Measurements from ENCODE around the gene SLC12A5.

SLC12A5 gene

DNA sequence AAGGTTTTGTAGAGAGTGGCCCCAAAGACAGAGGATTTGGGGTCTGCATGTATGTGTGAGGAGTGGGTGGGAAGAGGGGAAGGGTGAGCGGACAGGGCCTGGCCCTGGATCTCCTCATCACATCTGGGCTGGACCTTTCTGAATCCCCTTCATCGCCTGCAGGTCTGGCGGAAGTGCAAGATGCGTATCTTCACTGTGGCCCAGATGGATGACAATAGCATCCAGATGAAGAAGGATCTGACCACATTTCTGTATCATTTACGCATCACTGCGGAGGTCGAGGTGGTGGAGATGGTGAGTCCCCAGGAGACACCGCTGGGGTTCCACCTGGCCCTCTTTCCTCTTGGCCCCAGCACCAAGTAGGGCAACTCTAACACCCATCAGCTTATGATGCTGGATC lies 24.4 kb downstream of the SLC12A5 start:
- DNase-seq (ENCODE audit: low spot score) (no peak), FAIRE-seq (no peak)

DNA sequence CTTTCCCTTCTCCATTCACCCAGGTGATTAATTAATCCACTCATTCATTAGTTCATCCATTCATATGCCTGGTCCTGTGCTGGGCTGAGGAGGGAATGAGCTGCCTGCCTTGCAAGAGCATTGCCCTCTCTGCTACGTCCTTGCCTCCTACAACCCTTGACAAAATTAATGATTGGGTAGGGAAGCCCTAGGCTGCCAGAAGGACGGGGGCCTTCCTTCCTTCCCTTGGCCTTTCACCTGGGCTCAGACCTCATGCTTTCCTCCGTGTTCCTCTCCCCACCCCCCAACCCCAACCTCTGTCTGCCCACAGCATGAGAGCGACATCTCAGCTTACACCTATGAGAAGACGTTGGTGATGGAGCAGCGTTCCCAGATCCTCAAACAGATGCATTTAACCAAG lies 25.6 kb downstream of the SLC12A5 start:
- FAIRE-seq (no peak), DNase-seq (ENCODE audit: low spot score) (no peak)

DNA sequence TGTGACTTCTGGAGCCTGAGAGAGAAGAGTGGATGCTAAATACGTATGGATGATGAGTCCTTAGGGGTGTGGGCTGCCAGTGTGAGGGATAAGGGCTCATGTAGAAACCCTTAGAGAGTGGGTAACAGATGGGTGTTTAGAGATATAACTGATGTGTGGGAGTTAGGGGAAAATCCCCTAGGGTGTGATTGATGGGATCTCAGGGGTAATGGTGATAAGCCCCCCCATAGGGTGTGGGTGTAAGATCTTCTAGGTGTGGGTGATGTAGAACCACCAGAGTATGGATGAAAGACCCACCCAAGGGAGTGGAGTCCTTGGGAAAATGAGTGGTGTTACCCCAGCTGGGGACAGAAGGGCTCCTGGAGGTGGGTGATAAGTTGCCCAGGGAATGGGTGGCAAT lies 26.3 kb downstream of the SLC12A5 start:
- DNase-seq (ENCODE audit: low spot score) (no peak), FAIRE-seq (no peak)

DNA sequence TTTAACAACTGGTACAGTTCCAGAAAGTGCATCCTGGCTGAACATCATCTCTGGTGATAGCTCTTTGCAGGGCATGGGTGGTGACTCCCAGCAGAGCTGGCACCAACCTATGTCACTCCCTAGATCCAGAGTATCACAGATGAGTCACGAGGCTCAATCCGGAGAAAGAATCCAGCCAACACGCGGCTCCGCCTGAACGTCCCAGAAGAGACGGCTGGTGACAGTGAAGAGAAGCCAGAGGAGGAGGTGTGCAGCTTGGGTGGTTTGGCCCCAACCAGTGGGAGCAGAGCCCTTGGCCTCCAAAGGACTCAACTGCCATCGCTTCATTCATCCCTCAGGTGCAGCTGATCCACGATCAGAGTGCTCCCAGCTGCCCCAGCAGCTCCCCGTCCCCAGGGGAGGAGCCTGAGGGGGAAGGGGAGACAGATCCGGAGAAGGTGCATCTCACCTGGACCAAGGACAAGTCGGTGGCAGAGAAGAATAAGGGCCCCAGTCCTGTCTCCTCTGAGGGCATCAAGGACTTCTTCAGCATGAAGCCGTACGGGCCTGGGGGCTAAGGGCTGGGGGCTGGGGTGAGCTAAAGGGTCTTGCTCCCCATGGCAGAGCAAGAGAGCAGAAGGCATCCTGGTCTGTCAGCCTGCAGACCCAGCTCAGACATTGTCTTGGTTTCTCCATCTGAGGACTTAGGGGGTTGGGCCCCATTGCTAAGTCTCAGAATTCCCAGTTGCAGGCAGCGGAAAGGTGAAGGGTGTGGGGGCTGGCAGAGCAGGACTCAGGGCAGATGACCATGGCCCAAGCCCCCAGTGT lies 27.2 kb downstream of the SLC12A5 start:
- DNase-seq (ENCODE audit: low spot score) (no peak), FAIRE-seq (no peak)

DNA sequence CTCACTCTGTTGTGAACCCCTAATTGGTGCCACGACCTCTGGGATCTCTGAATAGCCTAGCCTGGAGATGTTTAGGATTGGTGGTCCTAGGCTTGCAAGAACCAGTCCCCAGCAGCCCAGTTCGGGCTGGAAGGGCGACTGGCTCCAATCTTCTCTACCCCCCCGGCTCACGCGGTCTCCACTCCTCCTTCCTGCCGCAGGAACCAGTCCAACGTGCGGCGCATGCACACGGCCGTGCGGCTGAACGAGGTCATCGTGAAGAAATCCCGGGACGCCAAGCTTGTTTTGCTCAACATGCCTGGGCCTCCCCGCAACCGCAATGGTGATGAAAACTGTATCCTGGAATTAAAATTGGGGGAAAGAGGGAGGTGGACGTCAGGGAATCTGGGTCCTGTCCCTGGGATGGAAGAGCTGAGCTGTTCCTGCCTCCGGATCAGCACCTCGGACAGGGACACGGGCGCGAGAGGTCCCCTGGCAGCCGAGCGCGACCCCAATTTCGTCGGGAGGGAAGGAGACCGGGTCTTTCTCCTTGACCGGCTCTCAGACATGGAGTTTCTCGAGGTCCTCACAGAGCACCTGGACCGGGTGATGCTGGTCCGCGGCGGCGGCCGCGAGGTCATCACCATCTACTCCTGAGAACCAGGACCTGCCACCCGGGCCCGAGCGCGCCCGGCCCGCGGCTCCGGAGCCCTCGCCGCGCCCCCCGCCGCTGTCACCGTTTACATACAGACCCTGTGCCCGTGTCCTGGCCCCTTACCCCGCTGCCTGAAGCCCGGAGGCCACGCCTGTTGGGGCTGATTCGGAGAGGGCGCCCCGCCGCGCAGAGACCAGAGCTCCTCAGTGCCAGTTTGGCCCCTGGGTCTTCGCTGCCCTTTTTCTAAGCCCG lies 28.2 kb downstream of the SLC12A5 start:
- FAIRE-seq (no peak), DNase-seq (ENCODE audit: low spot score) (no peak)

DNA sequence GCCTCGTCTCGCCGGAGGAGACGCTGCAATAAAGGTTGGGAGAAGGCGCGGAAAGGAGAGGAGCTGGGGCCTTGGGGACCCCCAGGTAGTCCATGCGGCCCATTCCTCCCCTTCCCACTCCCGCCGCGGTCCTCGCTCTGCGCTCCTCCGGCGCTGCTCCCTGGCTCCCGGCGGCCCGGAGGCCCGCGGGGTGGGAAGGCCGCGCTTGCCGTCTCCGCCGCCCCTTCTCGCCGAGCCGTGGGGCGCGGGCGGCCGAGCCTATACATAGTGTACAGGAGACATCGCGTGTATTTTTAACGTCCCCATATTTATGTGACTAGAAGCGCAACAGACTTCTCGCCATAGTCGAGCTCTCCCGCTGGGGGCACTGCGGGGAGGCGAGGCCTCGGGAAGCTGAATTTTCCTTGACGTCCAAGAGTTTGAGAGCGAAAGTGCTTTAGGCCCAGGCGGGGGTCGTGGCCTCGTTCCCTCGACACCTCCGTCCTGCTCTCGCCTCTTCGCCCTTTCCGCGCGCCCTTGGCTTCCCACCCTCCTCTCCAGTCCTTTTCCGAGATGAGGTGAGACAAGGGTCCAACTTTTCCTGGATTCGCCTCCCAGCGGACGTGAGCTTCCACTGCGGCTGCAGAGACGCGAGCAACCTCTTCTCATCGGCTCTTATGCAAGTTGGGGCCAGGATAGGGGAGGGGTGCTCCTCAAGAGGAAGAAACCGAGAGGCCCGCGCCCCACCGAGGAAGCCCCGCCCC lies 29.0 kb downstream of the SLC12A5 start:
- DNase-seq (ENCODE audit: low spot score) (no peak), FAIRE-seq (no peak)

DNA sequence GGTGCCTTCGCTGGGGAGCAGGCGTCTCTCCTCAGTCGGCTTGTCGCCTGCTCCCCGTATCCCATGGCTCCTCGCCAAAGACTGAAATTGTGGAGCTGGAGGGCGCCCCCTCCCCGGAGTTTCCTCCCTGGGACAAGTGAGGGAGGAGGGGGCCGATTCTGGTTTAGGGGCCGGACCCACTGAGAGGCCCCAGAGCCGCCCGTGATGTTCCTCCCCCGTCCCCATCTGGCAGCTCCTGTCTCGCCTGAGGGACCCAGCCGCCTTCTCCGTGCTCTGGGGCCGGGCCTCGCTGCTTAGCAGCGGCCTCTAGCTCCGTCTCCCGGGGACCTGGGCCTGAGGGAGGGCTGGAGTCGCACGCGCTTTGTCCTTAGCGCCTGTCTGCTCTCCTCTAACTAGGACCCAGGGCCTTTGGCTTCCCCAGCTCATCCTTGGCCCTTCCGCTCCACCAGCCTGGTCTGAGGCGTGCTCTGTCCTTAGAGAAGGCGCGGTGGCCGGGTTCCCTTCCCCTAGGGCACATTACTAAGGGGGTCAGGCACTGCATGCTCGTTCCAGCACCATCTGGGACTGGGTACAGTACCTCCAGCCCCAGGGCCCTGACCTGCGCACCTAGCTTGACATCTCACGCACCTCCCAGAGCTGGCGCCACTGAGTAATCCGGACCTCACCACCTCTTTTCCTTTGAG lies 29.7 kb downstream of the SLC12A5 start:
- FAIRE-seq (no peak), DNase-seq (ENCODE audit: low spot score) (no peak)

DNA sequence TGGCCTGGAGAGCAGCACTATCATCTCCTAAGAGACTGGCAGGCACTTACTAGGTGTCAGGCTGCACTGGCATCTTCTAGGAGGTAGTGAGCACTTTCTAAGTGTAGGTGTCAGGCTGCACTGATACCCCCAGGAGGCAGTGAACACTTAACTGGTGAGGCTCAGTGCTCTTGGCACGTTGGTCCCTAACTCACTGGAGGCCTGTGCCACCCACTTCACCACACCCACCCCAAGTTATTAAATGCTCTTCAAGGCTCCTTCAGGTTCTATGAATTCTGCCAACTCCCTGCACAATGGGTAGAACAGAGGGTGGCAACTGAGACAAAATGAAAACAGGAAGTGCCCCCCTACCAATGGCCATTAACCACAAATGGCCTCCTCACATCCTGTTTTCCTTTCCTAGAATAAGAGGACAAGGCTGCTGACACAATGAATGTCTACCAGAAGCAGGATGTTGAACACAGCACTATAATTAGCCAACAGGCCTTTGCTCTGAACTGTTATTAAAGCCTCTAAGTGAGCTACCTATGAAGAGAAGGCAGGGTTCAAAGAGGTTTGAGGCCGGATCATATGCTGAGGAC lies 31.4 kb downstream of the SLC12A5 start:
- FAIRE-seq, result no peak
- no peak for DNase-seq (ENCODE audit: low spot score)

DNA sequence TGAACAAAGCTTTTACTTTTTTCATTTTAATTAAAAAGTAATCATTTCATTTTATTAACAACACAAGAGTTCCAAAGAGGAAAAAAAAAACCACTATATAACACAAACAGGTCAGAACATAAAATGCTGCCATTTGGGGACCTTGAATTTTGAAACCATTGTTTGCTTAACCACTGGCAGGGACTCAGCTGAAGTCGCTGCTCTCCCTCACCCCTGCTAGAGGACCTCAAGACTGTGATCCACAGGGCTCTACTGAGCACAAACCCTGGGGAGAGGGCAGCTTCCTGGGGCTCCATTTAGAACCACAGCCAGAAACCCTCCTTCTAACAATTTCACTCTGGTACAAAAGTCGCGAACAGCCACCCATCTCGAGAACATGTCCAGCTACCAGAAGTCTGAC lies 32.0 kb downstream of the SLC12A5 start:
- FAIRE-seq, result no peak

DNA sequence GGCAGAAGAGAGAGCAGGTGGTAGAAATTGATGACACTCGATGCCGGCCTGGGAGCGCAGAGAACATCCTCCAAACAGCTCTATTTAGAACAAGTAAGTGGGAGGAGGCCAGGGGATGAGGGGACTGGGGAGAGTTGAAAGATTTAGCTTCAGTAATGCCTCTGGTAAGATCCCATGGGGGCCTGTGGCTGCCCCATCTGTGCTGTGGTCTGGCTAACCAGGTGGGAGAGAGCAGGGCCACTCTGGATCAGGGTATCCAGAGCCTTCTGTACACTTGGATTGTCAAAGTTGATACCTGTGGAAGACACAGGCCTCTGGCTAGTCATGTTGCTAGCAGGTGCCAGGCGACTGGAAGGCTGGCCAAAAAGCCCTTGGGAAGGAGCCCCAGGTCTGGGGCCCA lies 33.1 kb downstream of the SLC12A5 start:
- FAIRE-seq (no peak), DNase-seq (ENCODE audit: low spot score) (no peak)

More for the DNA sequence above, 32.0 kb downstream of the SLC12A5 start:
- no peak for DNase-seq (ENCODE audit: low spot score)

DNA sequence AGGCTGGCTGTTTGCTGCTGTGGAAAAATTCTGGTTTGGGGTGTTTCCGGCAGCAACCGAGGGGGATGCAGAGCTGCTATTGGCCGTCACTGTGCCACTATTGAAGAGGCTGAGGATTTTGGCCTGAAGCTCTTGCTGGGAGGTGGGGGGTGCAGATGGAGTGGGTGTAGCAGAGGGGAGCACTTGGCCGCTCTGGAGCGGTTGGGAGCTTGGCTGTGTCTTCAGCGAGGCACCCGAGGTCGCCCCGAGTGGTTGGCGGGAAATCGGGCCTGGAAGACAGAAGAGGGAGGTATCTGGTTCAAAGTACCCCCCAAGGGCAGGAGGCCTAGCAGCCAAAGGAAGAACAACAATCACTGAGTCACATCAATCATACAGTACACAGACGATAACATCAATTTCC lies 33.6 kb downstream of the SLC12A5 start:
- FAIRE-seq (no peak), DNase-seq (ENCODE audit: low spot score) (no peak)

DNA sequence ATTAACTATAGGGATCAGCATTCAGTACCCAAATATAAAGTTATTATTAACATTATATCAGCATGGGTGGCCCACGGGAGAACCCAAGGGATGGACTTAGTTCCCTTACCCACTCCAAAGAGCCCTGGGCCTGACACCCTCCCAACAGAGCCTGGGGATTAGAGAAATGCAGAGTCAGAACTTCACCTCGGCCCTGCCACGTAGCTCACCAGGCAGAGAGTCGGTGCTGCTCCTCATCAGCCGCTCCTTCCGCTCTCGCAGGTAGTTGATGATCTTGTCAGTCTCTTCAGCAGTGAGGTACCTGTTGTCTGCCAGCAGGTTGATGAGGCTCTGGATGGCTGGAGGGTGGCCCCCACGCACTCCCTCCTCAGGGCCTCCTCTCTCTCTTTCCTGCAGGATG lies 34.1 kb downstream of the SLC12A5 start:
- FAIRE-seq (no peak), DNase-seq (ENCODE audit: low spot score) (no peak)

DNA sequence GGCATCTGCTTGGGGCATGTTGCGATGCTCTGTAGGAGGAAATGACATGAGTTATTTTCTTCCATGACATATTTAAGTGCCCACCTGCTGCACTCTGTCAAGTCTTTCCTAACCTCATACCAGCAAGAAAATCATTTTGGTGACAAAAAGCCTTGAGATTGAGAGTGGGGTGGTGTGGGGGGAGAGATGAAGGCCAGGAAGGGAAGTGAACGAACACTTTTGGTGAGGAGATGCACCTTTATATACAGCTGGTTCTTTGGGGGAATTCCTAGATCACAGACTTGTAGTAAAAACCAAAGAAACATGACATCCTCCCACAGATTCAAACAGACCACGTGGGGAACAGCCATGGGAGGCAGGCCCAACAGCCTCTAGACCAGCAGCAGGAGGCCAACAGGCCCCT lies 34.6 kb downstream of the SLC12A5 start:
- FAIRE-seq (no peak), DNase-seq (ENCODE audit: low spot score) (no peak)

DNA sequence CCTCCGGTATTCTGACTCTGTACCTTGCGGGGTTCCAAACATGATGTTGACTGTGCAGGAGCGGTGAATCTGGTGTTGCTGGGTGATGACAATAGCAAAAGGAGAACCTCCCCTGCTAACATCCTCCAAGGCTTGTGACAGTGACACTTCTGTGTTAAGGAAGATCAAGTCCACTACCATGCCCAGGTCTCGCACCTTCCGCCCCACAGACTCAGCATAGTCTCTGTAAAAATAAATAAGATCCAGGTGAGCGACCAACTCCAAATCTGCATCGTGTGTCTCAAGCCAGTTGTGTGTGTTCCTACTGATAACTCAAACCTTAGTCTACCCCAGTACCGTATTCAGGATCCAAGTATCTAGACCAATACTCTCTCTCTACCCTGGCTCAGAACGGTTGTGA lies 36.0 kb downstream of the SLC12A5 start:
- no peak for DNase-seq (ENCODE audit: low spot score)
- FAIRE-seq, result no peak

DNA sequence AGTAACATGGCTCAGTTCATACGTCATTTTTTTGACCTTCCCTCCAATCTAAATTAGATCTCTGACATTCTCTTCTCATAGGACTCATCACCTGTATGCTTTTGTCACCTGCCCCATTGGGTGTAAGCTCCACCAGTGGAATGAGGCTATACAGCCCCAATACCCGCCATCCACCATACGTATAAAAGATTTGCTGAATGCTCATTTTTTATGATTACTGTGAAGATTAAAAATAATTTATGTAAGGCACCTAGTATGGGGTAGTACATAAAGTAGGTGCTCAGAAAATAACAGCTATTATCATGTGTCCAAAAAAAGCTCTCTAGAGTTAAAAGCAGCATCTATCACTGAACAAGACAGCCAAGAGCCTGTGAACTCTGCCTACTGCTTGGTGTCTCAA lies 36.7 kb downstream of the SLC12A5 start:
- FAIRE-seq (no peak), DNase-seq (ENCODE audit: low spot score) (no peak)

DNA sequence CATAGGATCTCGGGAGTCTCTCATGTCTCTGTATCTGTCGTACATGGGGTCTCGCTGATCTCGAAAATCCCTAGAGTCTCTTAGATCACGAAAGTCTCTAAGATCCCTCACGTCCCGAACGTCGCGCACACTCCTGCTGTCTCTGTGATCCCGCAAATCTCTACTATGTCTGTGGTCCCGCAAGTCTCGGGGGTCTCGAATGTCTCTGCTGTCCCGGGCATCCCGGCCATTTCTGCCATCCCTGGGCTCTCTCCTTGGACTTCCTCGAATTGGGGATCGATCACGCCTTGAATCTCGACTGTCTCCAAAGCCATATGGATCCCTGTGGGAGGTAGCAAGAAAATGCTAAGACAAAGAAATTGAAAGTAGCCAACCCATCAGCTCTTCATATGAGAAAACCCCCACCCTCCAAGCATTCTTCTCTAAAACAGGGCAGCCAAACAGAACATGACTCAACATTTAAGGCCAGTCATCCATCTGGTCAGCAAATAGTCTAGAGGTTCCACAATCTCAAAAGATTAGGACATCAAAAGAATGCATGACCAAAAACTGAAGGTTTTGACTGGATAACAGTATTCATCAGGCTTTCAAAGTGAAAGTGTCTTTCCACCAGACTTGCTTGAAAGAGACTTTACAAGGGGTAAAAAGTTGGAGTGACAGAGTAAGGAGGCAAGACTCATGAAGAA lies 41.3 kb downstream of the SLC12A5 start:
- peak; percentile 84 for DNase-seq (ENCODE audit: low spot score)

DNA sequence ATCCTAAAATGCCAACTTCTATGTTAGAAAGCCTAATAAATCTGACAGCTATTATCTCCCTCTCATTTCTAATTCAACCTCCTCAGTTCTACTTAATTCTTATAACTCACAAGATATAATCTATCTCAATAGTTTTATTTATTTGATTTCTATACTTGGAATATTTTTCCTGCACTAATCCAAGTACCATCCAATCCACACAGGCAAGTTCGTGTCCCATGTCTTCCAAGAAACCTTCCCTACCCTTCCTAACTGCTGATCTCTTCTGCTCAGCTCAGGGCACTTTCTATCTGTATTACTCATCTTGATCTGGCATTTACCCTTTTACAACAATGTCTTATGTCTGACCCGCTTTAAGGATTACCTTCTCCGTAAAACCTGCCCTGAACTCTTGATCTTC lies 42.6 kb downstream of the SLC12A5 start:
- DNase-seq (ENCODE audit: low spot score) (peak; percentile 37), FAIRE-seq (no peak)

More for the DNA sequence above, 41.3 kb downstream of the SLC12A5 start:
- peak; percentile 81 for FAIRE-seq

DNA sequence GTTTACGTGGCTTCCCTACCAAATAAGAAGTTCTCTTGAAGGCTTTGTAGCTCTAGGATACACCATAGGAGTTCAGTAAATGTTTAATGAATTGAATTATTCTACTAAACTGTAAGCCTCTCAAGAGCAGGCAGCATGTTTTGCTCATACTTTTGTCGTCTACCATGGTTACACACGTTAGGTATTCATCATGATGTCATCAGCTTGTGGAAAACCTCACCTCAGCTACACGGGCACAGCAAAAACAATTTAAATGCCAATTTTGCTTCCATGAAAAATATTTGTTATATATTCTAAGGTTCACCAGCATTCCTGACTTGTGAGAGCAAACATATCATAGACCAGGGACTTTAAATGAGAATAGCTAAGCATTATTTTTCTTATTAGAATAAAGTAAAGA lies 44.0 kb downstream of the SLC12A5 start:
- FAIRE-seq, result no peak
- no peak for DNase-seq (ENCODE audit: low spot score)

DNA sequence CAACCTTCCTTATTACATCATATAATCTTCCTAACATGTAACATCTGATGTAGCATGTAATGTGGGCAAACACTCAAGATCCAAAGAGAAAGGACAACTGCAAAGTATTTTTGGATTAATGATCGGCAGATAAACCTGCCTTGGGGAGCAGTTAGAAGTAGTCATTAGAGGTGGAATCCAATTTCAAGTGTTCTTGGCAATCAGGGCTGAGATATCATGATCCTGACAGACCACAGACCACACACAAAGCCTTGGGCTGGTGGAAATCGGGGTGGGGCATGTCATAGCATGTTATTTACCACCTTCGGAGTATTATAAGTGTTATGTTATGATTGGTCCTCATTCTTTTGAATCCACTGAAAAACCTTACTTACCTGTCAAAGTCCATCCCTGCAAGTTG lies 44.4 kb downstream of the SLC12A5 start:
- FAIRE-seq (no peak), DNase-seq (ENCODE audit: low spot score) (no peak)

DNA sequence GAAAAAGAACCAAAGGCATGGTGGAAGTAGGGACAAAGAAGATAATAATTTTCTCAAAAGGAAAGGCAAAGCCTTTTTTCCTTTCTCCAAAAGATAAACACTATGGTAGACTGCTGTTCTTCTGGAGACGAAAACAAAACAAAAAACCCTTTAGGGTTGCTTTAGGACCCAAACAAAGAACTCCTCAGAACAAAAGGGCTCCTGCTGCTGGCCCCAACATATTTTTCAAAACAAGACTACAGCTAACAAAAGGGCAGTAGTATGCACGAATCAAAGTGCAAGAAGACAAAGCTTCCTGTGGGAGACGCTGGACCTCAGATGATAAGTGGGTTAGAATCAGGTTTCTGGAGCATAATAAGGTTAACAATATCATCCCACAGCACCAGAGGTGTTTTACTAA lies 45.0 kb downstream of the SLC12A5 start:
- no peak for DNase-seq (ENCODE audit: low spot score)
- no peak for FAIRE-seq

All from RCC 7860 (cell line).